GM23338 (cell line): ENCODE data around the gene S1PR1. TPM values are rescaled to one million over a fixed set of nuclear protein-coding genes. Genes with fewer than 3 reads are reported as not detected.
A peak's percentile ranks its signal among the peaks of the same experiment; 100 is the strongest.

Source experiments
- ATAC-seq: fragments of 200-7000 bp; cut with Tn5 transposase; 3 replicates; pipeline ENCODE4 v1.9.1; 2020
- DNase-seq: peaks from one replicate; pipeline ENCODE4 v3.0.0-alpha.2; 2015; ENCODE audit warnings: low spot score
- H2AFZ ChIP-seq: fragments of 200-600 bp; sonication (generic); 2 replicates; pipeline ENCODE4 v1.8.0; 2016; ENCODE audit warnings: antibody characterized with exemption, mild to moderate bottlenecking, moderate library complexity
- H3F3A ChIP-seq: fragments of 200-600 bp; sonication (generic); replicated peaks from 2 replicates; pipeline ENCODE4 v1.8.0; 2017; ENCODE audit warnings: antibody characterized with exemption, mixed run types, low read depth
- H3K27ac ChIP-seq: fragments of 200-600 bp; sonication (generic); 2 replicates; pipeline ENCODE4 v1.6.1; 2016; ENCODE audit warnings: low read depth
- H3K27me3 ChIP-seq: fragments of 200-600 bp; sonication (generic); 2 replicates; pipeline ENCODE4 v1.8.0; 2016; ENCODE audit warnings: mild to moderate bottlenecking, mixed run types, moderate library complexity; ENCODE audit not compliant: insufficient read depth
- H3K36me3 ChIP-seq: fragments of 200-600 bp; sonication (generic); 2 replicates; pipeline ENCODE4 v1.8.0; 2016; ENCODE audit warnings: mild to moderate bottlenecking; ENCODE audit not compliant: insufficient read depth
- H3K4me1 ChIP-seq: fragments of 200-600 bp; sonication (generic); 2 replicates; pipeline ENCODE4 v1.8.0; 2016; ENCODE audit warnings: mild to moderate bottlenecking, moderate library complexity; ENCODE audit not compliant: insufficient read depth
- H3K4me2 ChIP-seq: fragments of 200-600 bp; sonication (generic); 2 replicates; pipeline ENCODE4 v1.7.1; 2017; ENCODE audit warnings: mixed run types
- H3K4me3 ChIP-seq: fragments of 200-600 bp; sonication (generic); 2 replicates; pipeline ENCODE4 v1.6.1; 2016; ENCODE audit warnings: mixed run types
- H3K79me2 ChIP-seq: fragments of 200-600 bp; sonication (generic); replicated peaks from 2 replicates; pipeline ENCODE4 v1.8.0; 2017; ENCODE audit warnings: mild to moderate bottlenecking; ENCODE audit not compliant: insufficient read depth
- H3K9me2 ChIP-seq: fragments of 200-600 bp; sonication (generic); 2 replicates; pipeline ENCODE4 v1.8.0; 2017; ENCODE audit not compliant: insufficient read depth
- H4K20me1 ChIP-seq: fragments of 200-600 bp; sonication (generic); replicated peaks from 2 replicates; pipeline ENCODE4 v1.8.0; 2017; ENCODE audit warnings: mild to moderate bottlenecking; ENCODE audit not compliant: insufficient read depth
- H3K27ac Mint-ChIP-seq: 2 replicates; pipeline ENCODE4 v1.8.0; 2020; ENCODE audit warnings: inconsistent platforms, mild to moderate bottlenecking, moderate library complexity, mixed read lengths
- H3K27me3 Mint-ChIP-seq: 3 replicates; pipeline ENCODE4 v1.8.0; 2022; ENCODE audit warnings: low read depth, mild to moderate bottlenecking, moderate library complexity, mixed read lengths, inconsistent platforms; ENCODE audit not compliant: insufficient read depth, poor library complexity
- H3K36me3 Mint-ChIP-seq: 3 replicates; pipeline ENCODE4 v1.8.0; 2021; ENCODE audit warnings: low read depth, mild to moderate bottlenecking, inconsistent platforms, moderate library complexity, mixed read lengths
- H3K4me1 Mint-ChIP-seq: 3 replicates; pipeline ENCODE4 v1.8.0; 2020; ENCODE audit warnings: mild to moderate bottlenecking, inconsistent platforms, mixed read lengths
- H3K4me3 Mint-ChIP-seq: 3 replicates; pipeline ENCODE4 v1.8.0; 2021; ENCODE audit warnings: moderate library complexity, mild to moderate bottlenecking, inconsistent platforms, mixed read lengths
- H3K9me3 Mint-ChIP-seq: 3 replicates; pipeline ENCODE4 v1.8.0; 2020; ENCODE audit warnings: moderate library complexity, mild to moderate bottlenecking, inconsistent platforms, mixed read lengths
- EZH2 ChIP-seq: fragments of 200-600 bp; sonication (generic); IDR thresholded peaks from one replicate; pipeline ENCODE4 v1.8.0; 2017; ENCODE audit warnings: antibody characterized with exemption, mild to moderate bottlenecking, low read depth; ENCODE audit not compliant: unreplicated experiment
- NANOG ChIP-seq: IDR thresholded peaks from 2 replicates; pipeline ENCODE4 v1.6.1; 2016; ENCODE audit warnings: antibody characterized with exemption, borderline replicate concordance
- polyA plus RNA-seq: library from polyadenylated mRNA; unstranded; fragments of >200 nt; fragmentation: Nextera tagmentation; extraction: Ambion mirVana; gene quantifications from 2 replicates; pipeline ENCODE4 v1.2.1, GENCODE V29; 2016
- total RNA-seq: library from RNA; depleted of rRNA; stranded (reverse); fragments of >200 nt; shearing (Covaris generic); gene quantifications from 2 replicates; pipeline ENCODE4 v1.2.3, GENCODE V29; 2014
- TF ChIP-seq, protein P1 (sequence below): fragments of 250-450 bp; sonication (Bioruptor Pico); IDR thresholded peaks from 2 replicates; pipeline ENCODE4 v1.5.0; 2020; ENCODE audit warnings: mild to moderate bottlenecking, moderate library complexity
- TF ChIP-seq, protein P2 (sequence below): IDR thresholded peaks from 2 replicates; pipeline ENCODE4 v1.6.1; 2016; ENCODE audit warnings: antibody characterized with exemption
- TF ChIP-seq, protein P3 (sequence below): IDR thresholded peaks from one replicate; pipeline ENCODE4 v1.6.1; 2018; ENCODE audit warnings: antibody characterized with exemption; ENCODE audit not compliant: unreplicated experiment
- TF ChIP-seq, protein P4 (sequence below), 2 experiments: fragments of 200-600 bp in 1 of 2; sonication (generic) in 1 of 2; conservative IDR thresholded peaks; 2 replicates each; pipeline versions ENCODE4 v1.5.1 to v1.6.1; 2016 to 2017; ENCODE audit warnings: antibody characterized with exemption in 2 of 2, low read depth in 2 of 2, mild to moderate bottlenecking in 2 of 2, moderate library complexity in 1 of 2

The S1PR1 gene
- total and polyA plus RNA-seq, 2 experiments from 2014 or later, result 2.6 to 4.1 TPM

DNA sequence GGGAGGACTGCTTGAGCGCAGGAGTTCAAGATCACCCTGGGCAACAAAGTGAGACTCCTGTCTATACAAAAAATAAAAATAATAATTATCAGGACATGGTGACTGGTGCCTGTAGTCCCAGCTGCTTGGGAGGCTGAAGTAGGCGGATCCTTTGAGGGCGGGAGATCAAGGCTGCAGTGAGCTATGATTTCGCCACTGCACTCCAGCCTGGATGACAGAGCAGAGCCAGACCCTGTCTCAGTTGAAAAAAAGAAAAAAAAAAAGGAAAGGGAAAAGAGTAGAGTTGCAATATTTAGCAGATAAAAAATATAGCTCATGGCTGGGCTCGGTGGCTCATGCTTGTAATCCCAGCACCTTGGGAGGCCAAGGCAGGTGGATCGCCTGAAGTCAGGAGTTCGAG is 3.3 kb upstream of the S1PR1 start (continued):
- TF ChIP-seq, protein P1, sequence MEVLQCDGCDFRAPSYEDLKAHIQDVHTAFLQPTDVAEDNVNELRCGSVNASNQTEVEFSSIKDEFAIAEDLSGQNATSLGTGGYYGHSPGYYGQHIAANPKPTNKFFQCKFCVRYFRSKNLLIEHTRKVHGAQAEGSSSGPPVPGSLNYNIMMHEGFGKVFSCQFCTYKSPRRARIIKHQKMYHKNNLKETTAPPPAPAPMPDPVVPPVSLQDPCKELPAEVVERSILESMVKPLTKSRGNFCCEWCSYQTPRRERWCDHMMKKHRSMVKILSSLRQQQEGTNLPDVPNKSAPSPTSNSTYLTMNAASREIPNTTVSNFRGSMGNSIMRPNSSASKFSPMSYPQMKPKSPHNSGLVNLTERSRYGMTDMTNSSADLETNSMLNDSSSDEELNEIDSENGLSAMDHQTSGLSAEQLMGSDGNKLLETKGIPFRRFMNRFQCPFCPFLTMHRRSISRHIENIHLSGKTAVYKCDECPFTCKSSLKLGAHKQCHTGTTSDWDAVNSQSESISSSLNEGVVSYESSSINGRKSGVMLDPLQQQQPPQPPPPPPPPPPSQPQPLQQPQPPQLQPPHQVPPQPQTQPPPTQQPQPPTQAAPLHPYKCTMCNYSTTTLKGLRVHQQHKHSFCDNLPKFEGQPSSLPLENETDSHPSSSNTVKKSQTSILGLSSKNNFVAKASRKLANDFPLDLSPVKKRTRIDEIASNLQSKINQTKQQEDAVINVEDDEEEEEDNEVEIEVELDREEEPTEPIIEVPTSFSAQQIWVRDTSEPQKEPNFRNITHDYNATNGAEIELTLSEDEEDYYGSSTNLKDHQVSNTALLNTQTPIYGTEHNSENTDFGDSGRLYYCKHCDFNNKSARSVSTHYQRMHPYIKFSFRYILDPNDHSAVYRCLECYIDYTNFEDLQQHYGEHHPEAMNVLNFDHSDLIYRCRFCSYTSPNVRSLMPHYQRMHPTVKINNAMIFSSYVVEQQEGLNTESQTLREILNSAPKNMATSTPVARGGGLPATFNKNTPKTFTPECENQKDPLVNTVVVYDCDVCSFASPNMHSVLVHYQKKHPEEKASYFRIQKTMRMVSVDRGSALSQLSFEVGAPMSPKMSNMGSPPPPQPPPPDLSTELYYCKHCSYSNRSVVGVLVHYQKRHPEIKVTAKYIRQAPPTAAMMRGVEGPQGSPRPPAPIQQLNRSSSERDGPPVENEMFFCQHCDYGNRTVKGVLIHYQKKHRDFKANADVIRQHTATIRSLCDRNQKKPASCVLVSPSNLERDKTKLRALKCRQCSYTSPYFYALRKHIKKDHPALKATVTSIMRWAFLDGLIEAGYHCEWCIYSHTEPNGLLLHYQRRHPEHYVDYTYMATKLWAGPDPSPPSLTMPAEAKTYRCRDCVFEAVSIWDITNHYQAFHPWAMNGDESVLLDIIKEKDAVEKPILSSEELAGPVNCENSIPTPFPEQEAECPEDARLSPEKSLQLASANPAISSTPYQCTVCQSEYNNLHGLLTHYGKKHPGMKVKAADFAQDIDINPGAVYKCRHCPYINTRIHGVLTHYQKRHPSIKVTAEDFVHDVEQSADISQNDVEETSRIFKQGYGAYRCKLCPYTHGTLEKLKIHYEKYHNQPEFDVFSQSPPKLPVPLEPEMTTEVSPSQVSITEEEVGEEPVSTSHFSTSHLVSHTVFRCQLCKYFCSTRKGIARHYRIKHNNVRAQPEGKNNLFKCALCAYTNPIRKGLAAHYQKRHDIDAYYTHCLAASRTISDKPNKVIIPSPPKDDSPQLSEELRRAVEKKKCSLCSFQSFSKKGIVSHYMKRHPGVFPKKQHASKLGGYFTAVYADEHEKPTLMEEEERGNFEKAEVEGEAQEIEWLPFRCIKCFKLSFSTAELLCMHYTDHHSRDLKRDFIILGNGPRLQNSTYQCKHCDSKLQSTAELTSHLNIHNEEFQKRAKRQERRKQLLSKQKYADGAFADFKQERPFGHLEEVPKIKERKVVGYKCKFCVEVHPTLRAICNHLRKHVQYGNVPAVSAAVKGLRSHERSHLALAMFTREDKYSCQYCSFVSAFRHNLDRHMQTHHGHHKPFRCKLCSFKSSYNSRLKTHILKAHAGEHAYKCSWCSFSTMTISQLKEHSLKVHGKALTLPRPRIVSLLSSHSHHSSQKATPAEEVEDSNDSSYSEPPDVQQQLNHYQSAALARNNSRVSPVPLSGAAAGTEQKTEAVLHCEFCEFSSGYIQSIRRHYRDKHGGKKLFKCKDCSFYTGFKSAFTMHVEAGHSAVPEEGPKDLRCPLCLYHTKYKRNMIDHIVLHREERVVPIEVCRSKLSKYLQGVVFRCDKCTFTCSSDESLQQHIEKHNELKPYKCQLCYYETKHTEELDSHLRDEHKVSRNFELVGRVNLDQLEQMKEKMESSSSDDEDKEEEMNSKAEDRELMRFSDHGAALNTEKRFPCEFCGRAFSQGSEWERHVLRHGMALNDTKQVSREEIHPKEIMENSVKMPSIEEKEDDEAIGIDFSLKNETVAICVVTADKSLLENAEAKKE, result no peak
- TF ChIP-seq, protein P2, sequence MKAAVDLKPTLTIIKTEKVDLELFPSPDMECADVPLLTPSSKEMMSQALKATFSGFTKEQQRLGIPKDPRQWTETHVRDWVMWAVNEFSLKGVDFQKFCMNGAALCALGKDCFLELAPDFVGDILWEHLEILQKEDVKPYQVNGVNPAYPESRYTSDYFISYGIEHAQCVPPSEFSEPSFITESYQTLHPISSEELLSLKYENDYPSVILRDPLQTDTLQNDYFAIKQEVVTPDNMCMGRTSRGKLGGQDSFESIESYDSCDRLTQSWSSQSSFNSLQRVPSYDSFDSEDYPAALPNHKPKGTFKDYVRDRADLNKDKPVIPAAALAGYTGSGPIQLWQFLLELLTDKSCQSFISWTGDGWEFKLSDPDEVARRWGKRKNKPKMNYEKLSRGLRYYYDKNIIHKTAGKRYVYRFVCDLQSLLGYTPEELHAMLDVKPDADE, result no peak
- TF ChIP-seq, protein P3, sequence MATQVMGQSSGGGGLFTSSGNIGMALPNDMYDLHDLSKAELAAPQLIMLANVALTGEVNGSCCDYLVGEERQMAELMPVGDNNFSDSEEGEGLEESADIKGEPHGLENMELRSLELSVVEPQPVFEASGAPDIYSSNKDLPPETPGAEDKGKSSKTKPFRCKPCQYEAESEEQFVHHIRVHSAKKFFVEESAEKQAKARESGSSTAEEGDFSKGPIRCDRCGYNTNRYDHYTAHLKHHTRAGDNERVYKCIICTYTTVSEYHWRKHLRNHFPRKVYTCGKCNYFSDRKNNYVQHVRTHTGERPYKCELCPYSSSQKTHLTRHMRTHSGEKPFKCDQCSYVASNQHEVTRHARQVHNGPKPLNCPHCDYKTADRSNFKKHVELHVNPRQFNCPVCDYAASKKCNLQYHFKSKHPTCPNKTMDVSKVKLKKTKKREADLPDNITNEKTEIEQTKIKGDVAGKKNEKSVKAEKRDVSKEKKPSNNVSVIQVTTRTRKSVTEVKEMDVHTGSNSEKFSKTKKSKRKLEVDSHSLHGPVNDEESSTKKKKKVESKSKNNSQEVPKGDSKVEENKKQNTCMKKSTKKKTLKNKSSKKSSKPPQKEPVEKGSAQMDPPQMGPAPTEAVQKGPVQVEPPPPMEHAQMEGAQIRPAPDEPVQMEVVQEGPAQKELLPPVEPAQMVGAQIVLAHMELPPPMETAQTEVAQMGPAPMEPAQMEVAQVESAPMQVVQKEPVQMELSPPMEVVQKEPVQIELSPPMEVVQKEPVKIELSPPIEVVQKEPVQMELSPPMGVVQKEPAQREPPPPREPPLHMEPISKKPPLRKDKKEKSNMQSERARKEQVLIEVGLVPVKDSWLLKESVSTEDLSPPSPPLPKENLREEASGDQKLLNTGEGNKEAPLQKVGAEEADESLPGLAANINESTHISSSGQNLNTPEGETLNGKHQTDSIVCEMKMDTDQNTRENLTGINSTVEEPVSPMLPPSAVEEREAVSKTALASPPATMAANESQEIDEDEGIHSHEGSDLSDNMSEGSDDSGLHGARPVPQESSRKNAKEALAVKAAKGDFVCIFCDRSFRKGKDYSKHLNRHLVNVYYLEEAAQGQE, result no peak
- TF ChIP-seq NANOG, result no peak

DNA sequence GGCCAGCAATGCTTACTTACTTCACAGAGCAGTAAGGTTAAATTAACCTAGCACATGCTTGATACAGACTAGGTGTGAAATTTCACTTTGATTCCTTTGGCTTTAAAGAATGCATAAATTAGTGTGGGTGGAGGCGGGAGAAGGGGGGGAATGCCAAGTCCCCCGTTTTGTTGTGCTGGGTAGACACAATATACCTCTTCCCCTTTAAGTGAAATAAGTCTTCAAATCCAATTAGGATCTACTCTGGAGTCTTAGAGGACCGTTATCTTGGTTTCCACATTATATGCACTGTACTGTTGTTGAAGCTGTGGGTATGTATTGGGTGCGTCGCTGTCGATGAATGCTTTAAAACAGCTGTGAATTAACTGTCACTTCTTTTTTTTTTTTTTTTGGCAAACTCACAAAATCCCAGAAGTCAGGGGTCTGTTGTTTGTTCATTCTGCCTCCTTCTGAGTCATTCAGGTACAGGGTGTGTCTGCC is 1.6 kb upstream of the S1PR1 start:
- Histone ChIP-seq H3K9me2 (no peaks in the 10 kb centered on the region), H3F3A (peaks cover 4% of the 10 kb centered on the region; the same call in 1 of the 2 replicates), H3K4me1 (peaks cover 20% of the 10 kb centered on the region), H3K79me2 (no peaks in the 10 kb centered on the region), H4K20me1 (no peaks in the 10 kb centered on the region), H3K36me3 (no peaks in the 10 kb centered on the region), H3K27ac (no peak overlapping the region), H3K4me2 (peak overlapping the region; percentile 90), H3K4me3 (peak overlapping the region; percentile 97), H3K27me3 (peaks cover 47% of the 10 kb centered on the region), H2AFZ (peak overlapping the region; percentile 99)
- peak; percentile 15 for DNase-seq
- peak overlapping the region; percentile 84 for H3K4me3 Mint-ChIP-seq
- no peaks in the 10 kb centered on the region for H3K9me3 Mint-ChIP-seq
- peaks cover 9% of the 10 kb centered on the region for H3K36me3 Mint-ChIP-seq
- H3K4me1 Mint-ChIP-seq, result peaks cover 18% of the 10 kb centered on the region
- no peak for TF ChIP-seq EZH2
- TF ChIP-seq, protein P4, sequence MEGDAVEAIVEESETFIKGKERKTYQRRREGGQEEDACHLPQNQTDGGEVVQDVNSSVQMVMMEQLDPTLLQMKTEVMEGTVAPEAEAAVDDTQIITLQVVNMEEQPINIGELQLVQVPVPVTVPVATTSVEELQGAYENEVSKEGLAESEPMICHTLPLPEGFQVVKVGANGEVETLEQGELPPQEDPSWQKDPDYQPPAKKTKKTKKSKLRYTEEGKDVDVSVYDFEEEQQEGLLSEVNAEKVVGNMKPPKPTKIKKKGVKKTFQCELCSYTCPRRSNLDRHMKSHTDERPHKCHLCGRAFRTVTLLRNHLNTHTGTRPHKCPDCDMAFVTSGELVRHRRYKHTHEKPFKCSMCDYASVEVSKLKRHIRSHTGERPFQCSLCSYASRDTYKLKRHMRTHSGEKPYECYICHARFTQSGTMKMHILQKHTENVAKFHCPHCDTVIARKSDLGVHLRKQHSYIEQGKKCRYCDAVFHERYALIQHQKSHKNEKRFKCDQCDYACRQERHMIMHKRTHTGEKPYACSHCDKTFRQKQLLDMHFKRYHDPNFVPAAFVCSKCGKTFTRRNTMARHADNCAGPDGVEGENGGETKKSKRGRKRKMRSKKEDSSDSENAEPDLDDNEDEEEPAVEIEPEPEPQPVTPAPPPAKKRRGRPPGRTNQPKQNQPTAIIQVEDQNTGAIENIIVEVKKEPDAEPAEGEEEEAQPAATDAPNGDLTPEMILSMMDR (conservative IDR thresholded peaks at IDR 0.05; ENCODE audit: low read depth in 2 of 2), result no peak
- no peak overlapping the region for H3K27ac Mint-ChIP-seq
- peaks cover 36% of the 10 kb centered on the region for H3K27me3 Mint-ChIP-seq
- ATAC-seq, result no peak
